Natural killer cell (primary cell): Measurements from ENCODE around the gene USP36. TPM values are rescaled to one million over a fixed set of nuclear protein-coding genes. Genes with fewer than 3 reads are reported as not detected.
"Not testable (repeated sequence)": the region's sequence is repeated elsewhere in the genome, so short reads cannot be mapped to it uniquely, and the experiment has no call there.

ENCODE experiments used
- ATAC-seq, 3 donors: fragments of 150-1000 bp in 2 of 3; fragments of 200-7000 bp in 1 of 3; cut with Tn5 transposase; 1 replicate in 1 of 3; 2 replicates in 2 of 3; pipeline ENCODE4 v1.10.0; 2021; ENCODE audit warnings: mild to moderate bottlenecking in 2 of 3, moderate library complexity in 2 of 3
- DNase-seq, 2 donors: peaks; one replicate each; pipeline versions ENCODE4 v3.0.0 to v3.0.0-alpha.2; 2013 to 2021; ENCODE audit warnings: mixed read lengths in 1 of 2
- H3K27ac ChIP-seq: one replicate; pipeline ENCODE4 v1.5.1; 2013; ENCODE audit warnings: mild to moderate bottlenecking, low read length
- H3K27me3 ChIP-seq: one replicate; pipeline ENCODE4 v1.6.1; 2013; ENCODE audit warnings: low read length; ENCODE audit not compliant: control insufficient read depth, insufficient read depth
- H3K36me3 ChIP-seq: one replicate; pipeline ENCODE4 v1.6.1; 2013; ENCODE audit warnings: low read length; ENCODE audit not compliant: control insufficient read depth, insufficient read depth
- H3K4me1 ChIP-seq: one replicate; pipeline ENCODE4 v1.6.1; 2013; ENCODE audit warnings: low read length; ENCODE audit not compliant: control insufficient read depth, insufficient read depth
- H3K4me3 ChIP-seq: one replicate; pipeline ENCODE4 v1.5.1; 2013; ENCODE audit warnings: low read length
- H3K9me3 ChIP-seq: one replicate; pipeline ENCODE4 v1.6.1; 2013; ENCODE audit warnings: low read length; ENCODE audit not compliant: control insufficient read depth, insufficient read depth
- H3K27ac Mint-ChIP-seq, 2 donors: one replicate each; pipeline ENCODE4 v1.8.0; 2022; ENCODE audit warnings: mild to moderate bottlenecking in 2 of 2, mixed read lengths in 2 of 2, moderate library complexity in 1 of 2
- H3K27me3 Mint-ChIP-seq, 2 donors: one replicate each; pipeline ENCODE4 v1.8.0; 2022; ENCODE audit warnings: low read depth in 2 of 2, mixed read lengths in 2 of 2
- H3K36me3 Mint-ChIP-seq: one replicate; pipeline ENCODE4 v1.8.0; 2022; ENCODE audit warnings: mixed read lengths
- H3K4me1 Mint-ChIP-seq, 2 donors: one replicate each; pipeline ENCODE4 v1.8.0; 2022; ENCODE audit warnings: mixed read lengths in 2 of 2
- H3K4me3 Mint-ChIP-seq: one replicate; pipeline ENCODE4 v1.8.0; 2022; ENCODE audit warnings: mild to moderate bottlenecking, moderate library complexity, mixed read lengths
- H3K9me3 Mint-ChIP-seq, 2 donors: one replicate each; pipeline ENCODE4 v1.8.0; 2022; ENCODE audit warnings: mixed read lengths in 2 of 2
- CTCF ChIP-seq: fragments of 200-600 bp; IDR thresholded peaks from one replicate; pipeline ENCODE4 v1.8.0; 2022; ENCODE audit warnings: antibody characterized with exemption
- WGBS: methylation state at CpG from one replicate; pipeline ENCODE4 v1.1.7; 2013; ENCODE audit warnings: missing lambda C conversion rate; ENCODE audit not compliant: insufficient coverage; 5-methylcytosine and 5-hydroxymethylcytosine counted together
- intact Hi-C: fragments of 100-400 bp; cut with micrococcal nuclease; formaldehyde crosslinking; loops from one replicate; pipeline ENCODE4 v1.14.2; 2022
- total RNA-seq, 4 donors: library from RNA; stranded (reverse); fragments of 120-200 nt in 1 of 4; gene quantifications; one replicate each; pipeline versions ENCODE4 v1.2.3 to v1.2.4, GENCODE V29; 2013 to 2022

USP36 gene
- total RNA-seq, 3 donors from 2014 or later (not counting 1 experiment from before 2014, with no cell fraction given): 241 to 304 (median 270) TPM

GRCh38 chr17:78781104-78781892, 59.3 kb downstream of the USP36 start:
- peak; percentile 2 to 5 (median 3) for ATAC-seq
- Histone ChIP-seq H3K36me3 (no peaks in the 10 kb centered on the region), H3K27me3 (no peaks in the 10 kb centered on the region), H3K9me3 (no peaks in the 10 kb centered on the region), H3K4me1 (peaks cover 83% of the 10 kb centered on the region), H3K4me3 (peak overlapping the region; percentile 90), H3K27ac (peak overlapping the region; percentile 91)
- peak; percentile 55 to 74 for DNase-seq
- Mint-ChIP-seq H3K4me1 (peaks cover 46 to 59% of the 10 kb centered on the region in 2 donors), H3K27me3 (no peaks in the 10 kb centered on the region), H3K9me3 (no peaks in the 10 kb centered on the region), H3K27ac (peak overlapping the region in 1 of 2 donors; percentile 100), H3K4me3 (peak overlapping the region; percentile 93), H3K36me3 (no peaks in the 10 kb centered on the region)
- WGBS: under 1% methylated on average over 67 of the region's 68 CpGs
- TF ChIP-seq CTCF: no peak
- intact Hi-C loops: no loop called here

GRCh38 chr17:78780335-78780734, 60.3 kb downstream of the USP36 start:
- no peaks in the 10 kb centered on the region for H3K9me3 Mint-ChIP-seq

DNA sequence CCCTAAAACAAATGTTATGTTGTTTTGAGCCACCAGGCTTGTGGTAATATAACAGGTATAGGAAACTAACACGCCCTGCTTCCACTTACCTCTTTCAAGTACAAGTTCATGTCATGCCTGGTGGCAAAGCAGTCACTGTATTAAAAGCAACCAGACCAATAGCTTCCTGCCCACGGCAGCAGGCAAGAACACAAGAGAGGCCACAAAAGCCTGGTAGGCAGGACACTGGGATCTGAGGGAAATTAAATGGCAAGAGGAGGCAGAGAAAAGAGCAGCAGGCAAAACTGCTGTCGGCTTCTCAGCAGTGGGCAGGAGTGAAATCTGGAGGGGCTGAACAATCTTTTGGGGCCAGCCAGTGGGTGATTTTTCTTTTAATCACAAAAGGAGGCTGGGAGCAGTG, 60.8 kb downstream of the USP36 start:
- ATAC-seq (no peak), DNase-seq (peak in 1 of 2 donors; percentile 85)
- Mint-ChIP-seq H3K27ac (peak overlapping the region in 1 of 2 donors; percentile 100), H3K9me3 (no peaks in the 10 kb centered on the region), H3K4me1 (peaks cover 46 to 59% of the 10 kb centered on the region in 2 donors), H3K36me3 (no peaks in the 10 kb centered on the region), H3K27me3 (no peaks in the 10 kb centered on the region), H3K4me3 (peak overlapping the region; percentile 98)
- Histone ChIP-seq H3K36me3 (no peaks in the 10 kb centered on the region), H3K27ac (peak overlapping the region; percentile 91), H3K9me3 (no peaks in the 10 kb centered on the region), H3K4me3 (peak overlapping the region; percentile 90), H3K27me3 (no peaks in the 10 kb centered on the region), H3K4me1 (peaks cover 81% of the 10 kb centered on the region)
- TF ChIP-seq CTCF: no peak
- WGBS: 2% methylated on average over 3 of the region's 3 CpGs
- intact Hi-C loops: loop anchor here (5.0 kb wide), 1 partner anchor 37 kb away; no protein-coding TSS in a partner anchor

More at GRCh38 chr17:78780335-78780734, 60.3 kb downstream of the USP36 start:
- Mint-ChIP-seq H3K4me3 (peak overlapping the region; percentile 98), H3K27ac (peak overlapping the region in 1 of 2 donors; percentile 100), H3K4me1 (peaks cover 46 to 59% of the 10 kb centered on the region in 2 donors), H3K27me3 (no peaks in the 10 kb centered on the region), H3K36me3 (no peaks in the 10 kb centered on the region)
- Histone ChIP-seq H3K27ac (peak overlapping the region; percentile 91), H3K36me3 (no peaks in the 10 kb centered on the region), H3K4me1 (peaks cover 82% of the 10 kb centered on the region), H3K27me3 (no peaks in the 10 kb centered on the region), H3K9me3 (no peaks in the 10 kb centered on the region), H3K4me3 (peak overlapping the region; percentile 90)
- DNase-seq: peak in 1 of 2 donors; percentile 52
- ATAC-seq: no peak
- intact Hi-C loops: no loop called here
- 28% methylated on average over 3 of the region's 6 CpGs for WGBS
- TF ChIP-seq CTCF: no peak

- peak in 1 of 2 donors; percentile 44 for DNase-seq
- H3K4me3 Mint-ChIP-seq: peak overlapping the region; percentile 98
- H3K27ac ChIP-seq: peak overlapping the region; percentile 91
- peak overlapping the region in 1 of 2 donors; percentile 100 for H3K27ac Mint-ChIP-seq
- H3K27me3 ChIP-seq, H3K9me3 ChIP-seq, H3K27me3 Mint-ChIP-seq, H3K9me3 Mint-ChIP-seq, H3K36me3 Mint-ChIP-seq, H3K36me3 ChIP-seq, ATAC-seq: not testable (repeated sequence)
- intact Hi-C loops: loop anchor here (5.0 kb wide), 1 partner anchor 38 kb away; no protein-coding TSS in a partner anchor
- H3K4me1 Mint-ChIP-seq: peaks cover 49 to 62% of the 10 kb centered on the region in 2 donors
- H3K4me3 ChIP-seq: peak overlapping the region; percentile 90
- 14% methylated on average over 1 of the region's 5 CpGs for WGBS
- peaks cover 81% of the 10 kb centered on the region for H3K4me1 ChIP-seq
Measured at GRCh38 chr17:78779286-78779651, 61.3 kb downstream of the USP36 start.
